Spleen (tissue), 7 donors: ENCODE data around the gene PRSS56.

Source experiments
- POLR2A ChIP-seq, 3 donors: fragments of 450-650 bp; IDR thresholded peaks; one replicate each; pipeline ENCODE4 v1.5.1; 2017; ENCODE audit warnings: antibody characterized with exemption in 3 of 3, mild to moderate bottlenecking in 1 of 3
- POLR2AphosphoS5 ChIP-seq, 3 donors: sonication (generic); formaldehyde crosslinking; IDR thresholded peaks; one replicate each; pipeline ENCODE4 v1.5.1; 2017; ENCODE audit warnings: antibody characterized with exemption in 3 of 3
- TF ChIP-seq, protein P1 (sequence below), 11 experiments: fragments of 200-600 bp in 7 of 11; fragments of 450-650 bp in 4 of 11; sonication (generic) in 4 of 11; IDR thresholded peaks in 8 of 11; conservative IDR thresholded peaks in 3 of 11; 1 replicate in 7 of 11; 2 replicates in 4 of 11; pipeline versions ENCODE4 v1.4.0 to v1.8.0; 2016 to 2021; ENCODE audit warnings: antibody characterized with exemption in 11 of 11, inconsistent platforms in 4 of 11, mild to moderate bottlenecking in 1 of 11
- donor health status: DM: no; HTN: no; CAD: no; lungs with moderate emphysema.
- donor health status: DM: no; HTN: no; CAD: no.
- donor health status: DM: no; HTN: no; CAD: no.

DNA sequence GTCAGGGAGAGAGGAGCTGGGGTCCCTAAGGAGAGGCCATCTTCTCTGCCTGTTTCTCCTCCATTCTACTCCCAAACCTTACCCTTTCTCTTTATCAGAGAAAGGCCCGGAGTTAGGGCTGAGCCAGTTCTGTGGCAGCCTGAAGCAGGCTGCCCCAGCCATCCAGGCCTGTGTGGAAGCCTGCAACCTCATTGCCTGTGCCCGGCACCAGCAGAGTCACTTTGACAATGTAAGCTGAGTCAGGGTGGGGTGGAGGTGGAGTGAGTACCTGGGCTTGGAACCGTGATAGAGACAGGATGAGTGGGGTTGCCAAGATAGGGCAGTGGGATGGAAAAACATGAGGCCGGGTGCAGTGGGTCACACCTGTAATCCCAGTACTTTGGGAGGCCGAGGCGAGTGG lies 24.5 kb downstream of the PRSS56 start:
- TF ChIP-seq, protein P1, sequence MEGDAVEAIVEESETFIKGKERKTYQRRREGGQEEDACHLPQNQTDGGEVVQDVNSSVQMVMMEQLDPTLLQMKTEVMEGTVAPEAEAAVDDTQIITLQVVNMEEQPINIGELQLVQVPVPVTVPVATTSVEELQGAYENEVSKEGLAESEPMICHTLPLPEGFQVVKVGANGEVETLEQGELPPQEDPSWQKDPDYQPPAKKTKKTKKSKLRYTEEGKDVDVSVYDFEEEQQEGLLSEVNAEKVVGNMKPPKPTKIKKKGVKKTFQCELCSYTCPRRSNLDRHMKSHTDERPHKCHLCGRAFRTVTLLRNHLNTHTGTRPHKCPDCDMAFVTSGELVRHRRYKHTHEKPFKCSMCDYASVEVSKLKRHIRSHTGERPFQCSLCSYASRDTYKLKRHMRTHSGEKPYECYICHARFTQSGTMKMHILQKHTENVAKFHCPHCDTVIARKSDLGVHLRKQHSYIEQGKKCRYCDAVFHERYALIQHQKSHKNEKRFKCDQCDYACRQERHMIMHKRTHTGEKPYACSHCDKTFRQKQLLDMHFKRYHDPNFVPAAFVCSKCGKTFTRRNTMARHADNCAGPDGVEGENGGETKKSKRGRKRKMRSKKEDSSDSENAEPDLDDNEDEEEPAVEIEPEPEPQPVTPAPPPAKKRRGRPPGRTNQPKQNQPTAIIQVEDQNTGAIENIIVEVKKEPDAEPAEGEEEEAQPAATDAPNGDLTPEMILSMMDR (IDR thresholded peaks at IDR 0.05 in 8 of 11, conservative IDR thresholded peaks at IDR 0.05 in 3 of 11), result no peak
- no peak for TF ChIP-seq POLR2A (IDR thresholded peaks at IDR 0.05)
- TF ChIP-seq POLR2AphosphoS5 (IDR thresholded peaks at IDR 0.05), result no peak
